ENCODE data around the gene GALC.

Gene GALC

GRCh38 chr14:87995500-87996290, 2.7 kb upstream of the GALC start:
- H3K36me3 ChIP-seq (ENCODE audit: control insufficient read depth in 1 of 2, insufficient read depth in 2 of 2, low read length in 2 of 2) = no peaks in the 10 kb centered on the region
- peak overlapping the region in 1 of 2 donors; percentile 16 for H3K4me3 ChIP-seq (ENCODE audit: low read depth in 1 of 2, low read length in 2 of 2)
- no peak overlapping the region for H3K9ac ChIP-seq (ENCODE audit: low read depth in 1 of 2, low read length in 2 of 2)
- H3K27ac ChIP-seq (ENCODE audit: low read depth, low read length) = peak overlapping the region; percentile 10
- no peaks in the 10 kb centered on the region for H3K9me3 ChIP-seq (ENCODE audit: control insufficient read depth in 1 of 2, low read length in 2 of 2)
- H3K27me3 ChIP-seq (ENCODE audit: control insufficient read depth in 1 of 2, insufficient read depth in 2 of 2, low read length in 2 of 2) = no peaks in the 10 kb centered on the region
- H3K4me1 ChIP-seq (ENCODE audit: control insufficient read depth in 1 of 2, insufficient read depth in 2 of 2, low read length in 2 of 2) = peaks cover 46 to 47% of the 10 kb centered on the region in 2 donors

DNA sequence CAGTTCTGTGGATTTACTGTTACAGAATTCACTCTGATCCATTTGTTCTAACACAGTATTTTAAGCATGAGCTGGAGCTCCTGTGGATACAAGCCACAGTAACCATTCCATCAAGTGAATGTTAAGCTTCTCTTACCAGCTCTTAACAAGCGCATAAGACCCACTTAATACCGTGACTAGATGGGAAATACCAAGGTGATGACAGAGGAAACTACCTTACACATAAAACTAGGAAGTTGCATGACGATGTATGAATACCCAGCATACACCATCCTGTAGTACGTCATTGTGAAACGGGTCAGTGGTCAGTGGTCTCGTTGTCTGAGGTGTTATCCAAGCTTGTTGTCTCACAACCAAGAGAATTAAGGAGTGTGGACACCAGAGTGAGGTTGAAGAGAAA, 2.0 kb upstream of the GALC start:
- peak overlapping the region in 1 of 2 donors; percentile 20 for H3K9ac ChIP-seq (ENCODE audit: low read depth in 1 of 2, low read length in 2 of 2)
- H3K36me3 ChIP-seq (ENCODE audit: control insufficient read depth in 1 of 2, insufficient read depth in 2 of 2, low read length in 2 of 2) = no peaks in the 10 kb centered on the region
- peak overlapping the region; percentile 0 for H3K27ac ChIP-seq (ENCODE audit: low read depth, low read length)
- H3K27me3 ChIP-seq (ENCODE audit: control insufficient read depth in 1 of 2, insufficient read depth in 2 of 2, low read length in 2 of 2) = no peaks in the 10 kb centered on the region
- H3K4me3 ChIP-seq (ENCODE audit: low read depth in 1 of 2, low read length in 2 of 2) = peak overlapping the region in 1 of 2 donors; percentile 16
- peaks cover 51 to 53% of the 10 kb centered on the region in 2 donors for H3K4me1 ChIP-seq (ENCODE audit: control insufficient read depth in 1 of 2, insufficient read depth in 2 of 2, low read length in 2 of 2)
- H3K9me3 ChIP-seq (ENCODE audit: control insufficient read depth in 1 of 2, low read length in 2 of 2) = no peaks in the 10 kb centered on the region

- peak overlapping the region; percentile 93 for H3K27ac ChIP-seq (ENCODE audit: low read depth, low read length)
- no peaks in the 10 kb centered on the region for H3K9me3 ChIP-seq (ENCODE audit: control insufficient read depth in 1 of 2, low read length in 2 of 2)
- no peaks in the 10 kb centered on the region for H3K36me3 ChIP-seq (ENCODE audit: control insufficient read depth in 1 of 2, insufficient read depth in 2 of 2, low read length in 2 of 2)
- peaks cover 60 to 61% of the 10 kb centered on the region in 2 donors for H3K4me1 ChIP-seq (ENCODE audit: control insufficient read depth in 1 of 2, insufficient read depth in 2 of 2, low read length in 2 of 2)
- peak overlapping the region; percentile 77 for H3K4me3 ChIP-seq (ENCODE audit: low read depth in 1 of 2, low read length in 2 of 2)
- H3K9ac ChIP-seq (ENCODE audit: low read depth in 1 of 2, low read length in 2 of 2) = peak overlapping the region; percentile 58 to 76
- no peaks in the 10 kb centered on the region for H3K27me3 ChIP-seq (ENCODE audit: control insufficient read depth in 1 of 2, insufficient read depth in 2 of 2, low read length in 2 of 2)
Observed at GRCh38 chr14:87992346-87992717, 650 bp downstream of the GALC start.

GRCh38 chr14:87990682-87991081, 2.3 kb downstream of the GALC start:
- Histone ChIP-seq H3K27ac (ENCODE audit: low read depth, low read length) (peak overlapping the region; percentile 46), H3K4me3 (ENCODE audit: low read depth in 1 of 2, low read length in 2 of 2) (peak overlapping the region; percentile 32 to 40), H3K4me1 (ENCODE audit: control insufficient read depth in 1 of 2, insufficient read depth in 2 of 2, low read length in 2 of 2) (peaks cover 54 to 55% of the 10 kb centered on the region in 2 donors), H3K27me3 (ENCODE audit: control insufficient read depth in 1 of 2, insufficient read depth in 2 of 2, low read length in 2 of 2) (no peaks in the 10 kb centered on the region), H3K36me3 (ENCODE audit: control insufficient read depth in 1 of 2, insufficient read depth in 2 of 2, low read length in 2 of 2) (peaks cover 0 to 4% of the 10 kb centered on the region in 2 donors), H3K9ac (ENCODE audit: low read depth in 1 of 2, low read length in 2 of 2) (peak overlapping the region; percentile 19 to 76), H3K9me3 (ENCODE audit: control insufficient read depth in 1 of 2, low read length in 2 of 2) (no peaks in the 10 kb centered on the region)

DNA sequence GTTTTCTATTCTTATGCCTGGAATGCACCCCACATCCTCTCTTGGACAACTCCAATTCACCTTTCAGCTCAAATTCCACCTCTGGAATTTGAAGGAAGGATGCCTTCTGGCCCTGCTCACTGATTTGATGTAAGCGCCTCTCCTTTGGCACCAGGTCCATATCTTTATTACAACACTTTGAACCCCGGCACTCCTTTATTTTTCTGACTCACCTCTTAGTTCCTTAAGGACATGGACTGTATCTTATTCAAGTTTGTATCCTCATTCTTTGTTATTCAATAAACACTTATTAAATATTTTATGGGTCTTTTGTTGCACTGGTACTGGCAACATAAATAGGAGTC, 3.1 kb downstream of the GALC start:
- Histone ChIP-seq H3K4me1 (ENCODE audit: control insufficient read depth in 1 of 2, insufficient read depth in 2 of 2, low read length in 2 of 2) (peaks cover 47 to 48% of the 10 kb centered on the region in 2 donors), H3K36me3 (ENCODE audit: control insufficient read depth in 1 of 2, insufficient read depth in 2 of 2, low read length in 2 of 2) (peaks cover 0 to 4% of the 10 kb centered on the region in 2 donors), H3K9ac (ENCODE audit: low read depth in 1 of 2, low read length in 2 of 2) (no peak overlapping the region), H3K9me3 (ENCODE audit: control insufficient read depth in 1 of 2, low read length in 2 of 2) (no peaks in the 10 kb centered on the region), H3K4me3 (ENCODE audit: low read depth in 1 of 2, low read length in 2 of 2) (no peak overlapping the region), H3K27me3 (ENCODE audit: control insufficient read depth in 1 of 2, insufficient read depth in 2 of 2, low read length in 2 of 2) (no peaks in the 10 kb centered on the region), H3K27ac (ENCODE audit: low read depth, low read length) (no peak overlapping the region)

DNA sequence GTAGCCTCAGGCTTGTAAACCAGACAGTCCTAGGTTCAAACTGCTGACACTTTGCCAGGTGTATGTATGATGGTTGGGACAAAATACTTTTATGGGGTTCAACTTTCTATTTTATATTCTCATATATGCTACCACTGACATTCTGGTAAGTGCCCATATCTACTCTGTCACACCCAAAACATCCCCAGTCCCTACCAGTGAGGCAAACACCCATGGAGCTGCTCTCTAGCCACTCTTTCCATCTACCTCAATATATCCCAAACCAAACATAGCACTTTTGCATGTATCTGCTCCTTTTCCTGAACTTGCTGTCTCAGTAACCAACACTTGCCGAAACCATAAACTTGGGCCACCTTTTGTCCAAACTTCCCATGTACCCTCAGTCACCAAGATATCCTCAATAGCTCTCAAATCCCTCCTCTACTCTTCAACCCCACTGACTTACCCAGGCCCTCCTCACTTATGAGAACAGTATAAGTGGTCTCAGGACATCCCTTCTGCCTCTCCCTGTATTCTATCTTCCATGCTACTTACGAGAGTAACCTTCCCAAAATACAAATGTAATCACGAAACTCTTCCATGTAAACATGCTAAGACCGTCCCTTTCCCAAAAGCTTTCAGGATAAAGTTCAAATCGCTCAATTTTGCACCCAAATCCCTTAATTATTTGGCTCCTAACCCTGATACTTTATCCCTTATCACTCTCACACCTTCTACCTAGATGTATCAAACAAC, 3.6 kb downstream of the GALC start:
- Histone ChIP-seq H3K27me3 (ENCODE audit: control insufficient read depth in 1 of 2, insufficient read depth in 2 of 2, low read length in 2 of 2) (no peaks in the 10 kb centered on the region), H3K4me3 (ENCODE audit: low read depth in 1 of 2, low read length in 2 of 2) (no peak overlapping the region), H3K9me3 (ENCODE audit: control insufficient read depth in 1 of 2, low read length in 2 of 2) (no peaks in the 10 kb centered on the region), H3K27ac (ENCODE audit: low read depth, low read length) (no peak overlapping the region), H3K4me1 (ENCODE audit: control insufficient read depth in 1 of 2, insufficient read depth in 2 of 2, low read length in 2 of 2) (peaks cover 41 to 42% of the 10 kb centered on the region in 2 donors), H3K9ac (ENCODE audit: low read depth in 1 of 2, low read length in 2 of 2) (no peak overlapping the region), H3K36me3 (ENCODE audit: control insufficient read depth in 1 of 2, insufficient read depth in 2 of 2, low read length in 2 of 2) (peaks cover 3 to 8% of the 10 kb centered on the region in 2 donors)

- Histone ChIP-seq H3K9ac (ENCODE audit: low read depth in 1 of 2, low read length in 2 of 2) (no peak overlapping the region), H3K9me3 (ENCODE audit: control insufficient read depth in 1 of 2, low read length in 2 of 2) (no peaks in the 10 kb centered on the region), H3K4me3 (ENCODE audit: low read depth in 1 of 2, low read length in 2 of 2) (no peak overlapping the region), H3K27me3 (ENCODE audit: control insufficient read depth in 1 of 2, insufficient read depth in 2 of 2, low read length in 2 of 2) (no peaks in the 10 kb centered on the region), H3K27ac (ENCODE audit: low read depth, low read length) (no peak overlapping the region), H3K4me1 (ENCODE audit: control insufficient read depth in 1 of 2, insufficient read depth in 2 of 2, low read length in 2 of 2) (no peaks in the 10 kb centered on the region), H3K36me3 (ENCODE audit: control insufficient read depth in 1 of 2, insufficient read depth in 2 of 2, low read length in 2 of 2) (peaks cover 7 to 20% of the 10 kb centered on the region in 2 donors)
Observed at GRCh38 chr14:87979689-87980088, 13.3 kb downstream of the GALC start.

DNA sequence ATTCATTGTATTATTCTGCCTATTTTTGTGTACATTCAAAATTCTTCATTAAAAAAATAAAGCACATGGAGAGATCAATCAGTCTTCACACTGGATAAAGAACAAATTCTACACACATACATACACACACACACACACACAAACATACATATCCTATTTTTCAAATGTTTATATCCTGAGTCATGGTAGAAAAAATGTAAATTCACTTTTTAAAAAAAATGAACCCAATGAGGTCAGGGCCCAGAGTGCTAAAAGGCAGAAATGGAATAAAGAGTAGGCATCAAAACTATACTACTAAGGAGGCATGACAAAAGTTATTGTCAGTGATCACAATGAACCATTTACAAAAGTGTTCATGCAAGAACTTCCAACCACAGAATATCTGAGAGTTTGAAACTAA, 17.3 kb downstream of the GALC start:
- Histone ChIP-seq H3K27ac (ENCODE audit: low read depth, low read length) (no peak overlapping the region), H3K4me1 (ENCODE audit: control insufficient read depth in 1 of 2, insufficient read depth in 2 of 2, low read length in 2 of 2) (no peaks in the 10 kb centered on the region), H3K9ac (ENCODE audit: low read depth in 1 of 2, low read length in 2 of 2) (no peak overlapping the region), H3K27me3 (ENCODE audit: control insufficient read depth in 1 of 2, insufficient read depth in 2 of 2, low read length in 2 of 2) (no peaks in the 10 kb centered on the region), H3K36me3 (ENCODE audit: control insufficient read depth in 1 of 2, insufficient read depth in 2 of 2, low read length in 2 of 2) (peaks cover 6 to 9% of the 10 kb centered on the region in 2 donors), H3K4me3 (ENCODE audit: low read depth in 1 of 2, low read length in 2 of 2) (no peak overlapping the region), H3K9me3 (ENCODE audit: control insufficient read depth in 1 of 2, low read length in 2 of 2) (no peaks in the 10 kb centered on the region)

- Histone ChIP-seq H3K9me3 (ENCODE audit: control insufficient read depth in 1 of 2, low read length in 2 of 2) (no peaks in the 10 kb centered on the region), H3K36me3 (ENCODE audit: control insufficient read depth in 1 of 2, insufficient read depth in 2 of 2, low read length in 2 of 2) (peaks cover 4 to 7% of the 10 kb centered on the region in 2 donors), H3K9ac (ENCODE audit: low read depth in 1 of 2, low read length in 2 of 2) (no peak overlapping the region), H3K4me1 (ENCODE audit: control insufficient read depth in 1 of 2, insufficient read depth in 2 of 2, low read length in 2 of 2) (no peaks in the 10 kb centered on the region), H3K27ac (ENCODE audit: low read depth, low read length) (no peak overlapping the region), H3K4me3 (ENCODE audit: low read depth in 1 of 2, low read length in 2 of 2) (no peak overlapping the region), H3K27me3 (ENCODE audit: control insufficient read depth in 1 of 2, insufficient read depth in 2 of 2, low read length in 2 of 2) (no peaks in the 10 kb centered on the region)
Observed at GRCh38 chr14:87971010-87971409, 22.0 kb downstream of the GALC start.

DNA sequence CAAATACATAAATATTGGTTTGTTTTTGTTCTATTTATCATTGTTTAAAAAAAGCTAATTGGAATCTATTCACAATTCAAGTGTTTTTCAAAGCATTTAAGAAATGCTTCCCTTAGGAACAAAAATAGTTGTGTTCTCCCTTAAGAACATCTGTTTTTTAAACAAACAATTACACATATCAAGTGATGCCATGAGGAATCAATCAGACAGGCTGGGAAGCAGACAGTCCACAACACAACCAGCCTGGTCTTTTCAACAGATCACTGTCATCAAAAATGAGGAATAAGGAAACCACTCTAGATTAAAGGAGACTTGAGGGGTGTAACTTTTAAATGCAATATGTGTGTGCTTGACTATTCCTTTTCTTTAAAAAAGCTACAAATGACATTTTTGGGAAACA, 25.5 kb downstream of the GALC start:
- no peak overlapping the region for H3K27ac ChIP-seq (ENCODE audit: low read depth, low read length)
- H3K27me3 ChIP-seq (ENCODE audit: control insufficient read depth in 1 of 2, insufficient read depth in 2 of 2, low read length in 2 of 2) = no peaks in the 10 kb centered on the region
- H3K4me3 ChIP-seq (ENCODE audit: low read depth in 1 of 2, low read length in 2 of 2) = no peak overlapping the region
- no peaks in the 10 kb centered on the region for H3K9me3 ChIP-seq (ENCODE audit: control insufficient read depth in 1 of 2, low read length in 2 of 2)
- no peaks in the 10 kb centered on the region for H3K4me1 ChIP-seq (ENCODE audit: control insufficient read depth in 1 of 2, insufficient read depth in 2 of 2, low read length in 2 of 2)
- peaks cover 5 to 13% of the 10 kb centered on the region in 2 donors for H3K36me3 ChIP-seq (ENCODE audit: control insufficient read depth in 1 of 2, insufficient read depth in 2 of 2, low read length in 2 of 2)
- H3K9ac ChIP-seq (ENCODE audit: low read depth in 1 of 2, low read length in 2 of 2) = no peak overlapping the region

All from duodenal mucosa (tissue), 2 donors.